Right ventricle myocardium inferior (tissue), 1 donor: ENCODE measurements around the gene CADPS. TPM values are rescaled to one million over a fixed set of nuclear protein-coding genes. Genes with fewer than 3 reads are reported as not detected.

Source experiments
- ATAC-seq: fragments of 200-7000 bp; cut with Tn5 transposase; one replicate; pipeline ENCODE4 v1.9.1; 2020; ENCODE audit warnings: mild to moderate bottlenecking, moderate library complexity
- DNase-seq: peaks from one replicate; pipeline ENCODE4 v3.0.0; 2021; ENCODE audit errors: missing footprints
- intact Hi-C: fragments of 100-400 bp; cut with DNase I; formaldehyde crosslinking; loops from one replicate; pipeline ENCODE4 v1.11.0; 2022
- total RNA-seq: library from RNA; stranded (reverse); fragmentation: NEBNext Ultra II Directional; extraction: Animal tissue kit (Norgen Biotek cat#: 25700); gene quantifications from one replicate; pipeline ENCODE4 v1.2.1, GENCODE V29; 2021
- donor health status: DM: no; HTN: yes; CAD: no; lungs with severe emphysema.

The CADPS gene
- total RNA-seq, 1 donor from 2014 or later, result 10.4 TPM

- DNase-seq, result no peak
- intact Hi-C loops, result no loop called here
- no peak for ATAC-seq
Measured at GRCh38 chr3:62451211-62451887, 423.9 kb downstream of the CADPS start.

- no peak for DNase-seq
- intact Hi-C loops, result no loop called here
- ATAC-seq, result no peak
Measured at GRCh38 chr3:62446337-62446940, 428.8 kb downstream of the CADPS start.

- ATAC-seq (no peak), DNase-seq (no peak)
- intact Hi-C loops, result no loop called here
Measured at GRCh38 chr3:62445275-62445674, 429.9 kb downstream of the CADPS start.

- intact Hi-C loops, result no loop called here
- ATAC-seq (no peak), DNase-seq (no peak)
Measured at GRCh38 chr3:62439978-62440377, 435.2 kb downstream of the CADPS start.

- intact Hi-C loops, result no loop called here
- no peak for DNase-seq
- no peak for ATAC-seq
Measured at GRCh38 chr3:62439176-62439813, 435.9 kb downstream of the CADPS start.

- intact Hi-C loops, result no loop called here
- ATAC-seq (no peak), DNase-seq (no peak)
Measured at GRCh38 chr3:62436785-62437184, 438.4 kb downstream of the CADPS start.

- DNase-seq (no peak), ATAC-seq (no peak)
- intact Hi-C loops, result no loop called here
Measured at GRCh38 chr3:62433396-62433795, 441.8 kb downstream of the CADPS start.

- DNase-seq (no peak), ATAC-seq (no peak)
- intact Hi-C loops, result no loop called here
Measured at GRCh38 chr3:62421207-62421606, 454.0 kb downstream of the CADPS start.

GRCh38 chr3:62416144-62416543 lies 459.1 kb downstream of the CADPS start:
- DNase-seq, result no peak
- ATAC-seq, result no peak
- intact Hi-C loops, result no loop called here

- ATAC-seq, result no peak
- DNase-seq, result no peak
- intact Hi-C loops, result no loop called here
Measured at GRCh38 chr3:62415312-62415801, 459.9 kb downstream of the CADPS start.

GRCh38 chr3:62414786-62415185 lies 460.4 kb downstream of the CADPS start:
- ATAC-seq (no peak), DNase-seq (no peak)
- intact Hi-C loops, result no loop called here

- no peak for ATAC-seq
- intact Hi-C loops, result no loop called here
- DNase-seq, result no peak
Measured at GRCh38 chr3:62413687-62414086, 461.5 kb downstream of the CADPS start.

GRCh38 chr3:62406945-62407344 lies 468.3 kb downstream of the CADPS start:
- intact Hi-C loops, result no loop called here
- no peak for ATAC-seq
- DNase-seq, result no peak

- ATAC-seq (no peak), DNase-seq (no peak)
- intact Hi-C loops, result no loop called here
Measured at GRCh38 chr3:62405566-62405965, 469.6 kb downstream of the CADPS start.

- no peak for ATAC-seq
- DNase-seq, result no peak
- intact Hi-C loops, result no loop called here
Measured at GRCh38 chr3:62405135-62405534, 470.1 kb downstream of the CADPS start.

- DNase-seq, result no peak
- no peak for ATAC-seq
- intact Hi-C loops, result no loop called here
Measured at GRCh38 chr3:62404321-62404720, 470.9 kb downstream of the CADPS start.

GRCh38 chr3:62403765-62404164 lies 471.5 kb downstream of the CADPS start:
- ATAC-seq (no peak), DNase-seq (no peak)
- intact Hi-C loops, result no loop called here

- intact Hi-C loops, result no loop called here
- ATAC-seq (no peak), DNase-seq (no peak)
Measured at GRCh38 chr3:62392626-62393292, 482.5 kb downstream of the CADPS start.

GRCh38 chr3:62387251-62387650 lies 488.0 kb downstream of the CADPS start:
- intact Hi-C loops, result no loop called here
- DNase-seq (no peak), ATAC-seq (no peak)

- ATAC-seq (no peak), DNase-seq (no peak)
- intact Hi-C loops, result no loop called here
Measured at GRCh38 chr3:62379321-62379798, 495.9 kb downstream of the CADPS start.
